Muscle of arm (tissue), 12 donors: Measurements from ENCODE around the gene CTPS1. TPM values are rescaled to one million over a fixed set of nuclear protein-coding genes. Genes with fewer than 3 reads are reported as not detected.

Source experiments
- polyA plus RNA-seq, 12 donors: library from polyadenylated mRNA; unstranded; fragments of 120-200 nt; gene quantifications; one replicate each; pipeline ENCODE4 v1.2.1, GENCODE V29; 2013; ENCODE audit not compliant: insufficient read length in 12 of 12

The CTPS1 gene
- polyA plus RNA-seq, 12 donors, result 13.2 to 27.5 (median 20.3) TPM; not detected in 1

Other genes with a start within 250 kb of the CTPS1 start
- 10 to 100 TPM in 10 of 12 donors, 1 to 10 TPM in 1, not detected in 1; 9.0 to 36.6 (median 23.6) TPM for gene KCNQ4, start 195.9 kb upstream of the CTPS1 start, polyA plus RNA-seq
- 1 to 10 TPM in 6 of 12 donors, under 1 TPM in 4, not detected in 2; 0.80 to 3.8 (median 1.1) TPM for gene CITED4, start 117.3 kb upstream of the CTPS1 start, polyA plus RNA-seq
- under 1 TPM in 10 of 12 donors, not detected in 2; 0.27 to 0.95 (median 0.46) TPM for gene SLFNL1, start 42.0 kb downstream of the CTPS1 start, polyA plus RNA-seq